Measurements from ENCODE around the gene GAA. TPM values are rescaled to one million over a fixed set of nuclear protein-coding genes. Genes with fewer than 3 reads are reported as not detected.

The GAA gene
- total RNA-seq, 2 experiments from 2014 or later = 22.2 to 22.4 TPM

DNA sequence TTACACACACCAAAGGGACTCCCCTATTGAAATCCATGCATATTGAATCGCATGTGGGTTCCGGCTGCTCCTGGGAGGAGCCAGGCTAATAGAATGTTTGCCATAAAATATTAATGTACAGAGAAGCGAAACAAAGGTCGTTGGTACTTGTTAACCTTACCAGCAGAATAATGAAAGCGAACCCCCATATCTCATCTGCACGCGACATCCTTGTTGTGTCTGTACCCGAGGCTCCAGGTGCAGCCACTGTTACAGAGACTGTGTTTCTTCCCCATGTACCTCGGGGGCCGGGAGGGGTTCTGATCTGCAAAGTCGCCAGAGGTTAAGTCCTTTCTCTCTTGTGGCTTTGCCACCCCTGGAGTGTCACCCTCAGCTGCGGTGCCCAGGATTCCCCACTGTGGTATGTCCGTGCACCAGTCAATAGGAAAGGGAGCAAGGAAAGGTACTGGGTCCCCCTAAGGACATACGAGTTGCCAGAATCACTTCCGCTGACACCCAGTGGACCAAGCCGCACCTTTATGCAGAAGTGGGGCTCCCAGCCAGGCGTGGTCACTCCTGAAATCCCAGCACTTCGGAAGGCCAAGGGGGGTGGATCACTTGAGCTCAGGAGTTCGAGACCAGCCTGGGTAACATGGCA is 2.2 kb downstream of the GAA start:
- H3K4me1 Mint-ChIP-seq (ENCODE audit: low read depth) = peaks cover 35% of the 10 kb centered on the region
- ATAC-seq (ENCODE audit: poor library complexity) (no peak), DNase-seq (peak in 1 of 14 experiments; percentile 21)
- Histone ChIP-seq H3K36me3 (ENCODE audit: insufficient read depth, low read length) (no peaks in the 10 kb centered on the region), H3K9me3 (ENCODE audit: control insufficient read depth in 1 of 2, insufficient read depth in 1 of 2, low read length in 2 of 2) (no peaks in the 10 kb centered on the region), H3K4me3 (ENCODE audit: low read length) (no peak overlapping the region), H3K27ac (ENCODE audit: low read depth in 1 of 2, low read length in 2 of 2) (no peak overlapping the region), H3K4me1 (ENCODE audit: insufficient read depth, low read length) (peaks cover 29% of the 10 kb centered on the region), H3K27me3 (ENCODE audit: control insufficient read depth in 1 of 2, insufficient read depth in 2 of 2, low read length in 2 of 2) (no peaks in the 10 kb centered on the region)
- no peak overlapping the region for H3K27ac Mint-ChIP-seq
- H3K4me3 Mint-ChIP-seq = peak overlapping the region; percentile 72
- intact Hi-C loops (cut with DNase I, micrococcal nuclease) = loop anchor here (5.0 to 10.0 kb wide), 6 partner anchors 44 to 1991 kb away; partner anchors contain the start of genes CCDC40 (in 1 of the 2), EIF4A3 (in 1 of the 2), FASN (in 1 of the 2) and RPTOR (in 1 of the 2)
- ChIA-PET POLR2A (no interaction called here), CTCF (no interaction called here)
- no peaks in the 10 kb centered on the region for H3K9me3 Mint-ChIP-seq
- H3K27me3 Mint-ChIP-seq = no peaks in the 10 kb centered on the region
- TF ChIP-seq, protein P1, sequence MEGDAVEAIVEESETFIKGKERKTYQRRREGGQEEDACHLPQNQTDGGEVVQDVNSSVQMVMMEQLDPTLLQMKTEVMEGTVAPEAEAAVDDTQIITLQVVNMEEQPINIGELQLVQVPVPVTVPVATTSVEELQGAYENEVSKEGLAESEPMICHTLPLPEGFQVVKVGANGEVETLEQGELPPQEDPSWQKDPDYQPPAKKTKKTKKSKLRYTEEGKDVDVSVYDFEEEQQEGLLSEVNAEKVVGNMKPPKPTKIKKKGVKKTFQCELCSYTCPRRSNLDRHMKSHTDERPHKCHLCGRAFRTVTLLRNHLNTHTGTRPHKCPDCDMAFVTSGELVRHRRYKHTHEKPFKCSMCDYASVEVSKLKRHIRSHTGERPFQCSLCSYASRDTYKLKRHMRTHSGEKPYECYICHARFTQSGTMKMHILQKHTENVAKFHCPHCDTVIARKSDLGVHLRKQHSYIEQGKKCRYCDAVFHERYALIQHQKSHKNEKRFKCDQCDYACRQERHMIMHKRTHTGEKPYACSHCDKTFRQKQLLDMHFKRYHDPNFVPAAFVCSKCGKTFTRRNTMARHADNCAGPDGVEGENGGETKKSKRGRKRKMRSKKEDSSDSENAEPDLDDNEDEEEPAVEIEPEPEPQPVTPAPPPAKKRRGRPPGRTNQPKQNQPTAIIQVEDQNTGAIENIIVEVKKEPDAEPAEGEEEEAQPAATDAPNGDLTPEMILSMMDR (IDR thresholded peaks at IDR 0.05) = no peak
- H3K36me3 Mint-ChIP-seq (ENCODE audit: low read depth) = peaks cover 5% of the 10 kb centered on the region

DNA sequence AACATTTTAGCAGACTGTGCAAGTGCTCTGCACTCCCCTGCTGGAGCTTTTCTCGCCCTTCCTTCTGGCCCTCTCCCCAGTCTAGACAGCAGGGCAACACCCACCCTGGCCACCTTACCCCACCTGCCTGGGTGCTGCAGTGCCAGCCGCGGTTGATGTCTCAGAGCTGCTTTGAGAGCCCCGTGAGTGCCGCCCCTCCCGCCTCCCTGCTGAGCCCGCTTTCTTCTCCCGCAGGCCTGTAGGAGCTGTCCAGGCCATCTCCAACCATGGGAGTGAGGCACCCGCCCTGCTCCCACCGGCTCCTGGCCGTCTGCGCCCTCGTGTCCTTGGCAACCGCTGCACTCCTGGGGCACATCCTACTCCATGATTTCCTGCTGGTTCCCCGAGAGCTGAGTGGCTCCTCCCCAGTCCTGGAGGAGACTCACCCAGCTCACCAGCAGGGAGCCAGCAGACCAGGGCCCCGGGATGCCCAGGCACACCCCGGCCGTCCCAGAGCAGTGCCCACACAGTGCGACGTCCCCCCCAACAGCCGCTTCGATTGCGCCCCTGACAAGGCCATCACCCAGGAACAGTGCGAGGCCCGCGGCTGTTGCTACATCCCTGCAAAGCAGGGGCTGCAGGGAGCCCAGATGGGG is 3.1 kb downstream of the GAA start:
- H3K27ac ChIP-seq (ENCODE audit: low read depth in 1 of 2, low read length in 2 of 2) = no peak overlapping the region
- H3K4me3 ChIP-seq (ENCODE audit: low read length) = no peak overlapping the region
- H3K36me3 Mint-ChIP-seq (ENCODE audit: low read depth) = peaks cover 5% of the 10 kb centered on the region
- no peak overlapping the region for H3K27ac Mint-ChIP-seq
- H3K4me3 Mint-ChIP-seq = peak overlapping the region; percentile 34
- peaks cover 29% of the 10 kb centered on the region for H3K4me1 ChIP-seq (ENCODE audit: insufficient read depth, low read length)
- intact Hi-C loops (cut with DNase I, micrococcal nuclease) = loop anchor here (5.0 to 10.0 kb wide), 6 partner anchors 43 to 1990 kb away; partner anchors contain the start of genes CCDC40 (in 1 of the 2), EIF4A3 (in 1 of the 2), FASN (in 1 of the 2) and RPTOR (in 1 of the 2)
- peak in 1 of 14 experiments; percentile 21 for DNase-seq
- no peaks in the 10 kb centered on the region for H3K9me3 Mint-ChIP-seq
- ChIA-PET POLR2A (no interaction called here), CTCF (no interaction called here)
- no peaks in the 10 kb centered on the region for H3K27me3 ChIP-seq (ENCODE audit: control insufficient read depth in 1 of 2, insufficient read depth in 2 of 2, low read length in 2 of 2)
- TF ChIP-seq, protein P1 (IDR thresholded peaks at IDR 0.05) = no peak
- H3K9me3 ChIP-seq (ENCODE audit: control insufficient read depth in 1 of 2, insufficient read depth in 1 of 2, low read length in 2 of 2) = no peaks in the 10 kb centered on the region
- no peaks in the 10 kb centered on the region for H3K36me3 ChIP-seq (ENCODE audit: insufficient read depth, low read length)
- H3K4me1 Mint-ChIP-seq (ENCODE audit: low read depth) = peaks cover 34% of the 10 kb centered on the region
- ATAC-seq (ENCODE audit: poor library complexity) = no peak
- no peaks in the 10 kb centered on the region for H3K27me3 Mint-ChIP-seq

DNA sequence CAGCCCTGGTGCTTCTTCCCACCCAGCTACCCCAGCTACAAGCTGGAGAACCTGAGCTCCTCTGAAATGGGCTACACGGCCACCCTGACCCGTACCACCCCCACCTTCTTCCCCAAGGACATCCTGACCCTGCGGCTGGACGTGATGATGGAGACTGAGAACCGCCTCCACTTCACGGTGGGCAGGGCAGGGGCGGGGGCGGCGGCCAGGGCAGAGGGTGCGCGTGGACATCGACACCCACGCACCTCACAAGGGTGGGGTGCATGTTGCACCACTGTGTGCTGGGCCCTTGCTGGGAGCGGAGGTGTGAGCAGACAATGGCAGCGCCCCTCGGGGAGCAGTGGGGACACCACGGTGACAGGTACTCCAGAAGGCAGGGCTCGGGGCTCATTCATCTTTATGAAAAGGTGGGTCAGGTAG is 3.6 kb downstream of the GAA start:
- no peaks in the 10 kb centered on the region for H3K27me3 ChIP-seq (ENCODE audit: control insufficient read depth in 1 of 2, insufficient read depth in 2 of 2, low read length in 2 of 2)
- POLR2A ChIA-PET = no interaction called here

More for the DNA sequence above, 3.6 kb downstream of the GAA start:
- peaks cover 29% of the 10 kb centered on the region for H3K4me1 Mint-ChIP-seq (ENCODE audit: low read depth)
- Histone ChIP-seq H3K4me1 (ENCODE audit: insufficient read depth, low read length) (peaks cover 26% of the 10 kb centered on the region), H3K36me3 (ENCODE audit: insufficient read depth, low read length) (no peaks in the 10 kb centered on the region), H3K27ac (ENCODE audit: low read depth in 1 of 2, low read length in 2 of 2) (no peak overlapping the region), H3K4me3 (ENCODE audit: low read length) (no peak overlapping the region), H3K9me3 (ENCODE audit: control insufficient read depth in 1 of 2, insufficient read depth in 1 of 2, low read length in 2 of 2) (no peaks in the 10 kb centered on the region)
- intact Hi-C loops (cut with DNase I, micrococcal nuclease) = loop anchor here (5.0 to 10.0 kb wide), 6 partner anchors 42 to 1990 kb away; partner anchors contain the start of genes CCDC40 (in 1 of the 2), EIF4A3 (in 1 of the 2), FASN (in 1 of the 2) and RPTOR (in 1 of the 2)
- H3K27ac Mint-ChIP-seq = no peak overlapping the region
- no peak overlapping the region for H3K4me3 Mint-ChIP-seq
- peaks cover 5% of the 10 kb centered on the region for H3K36me3 Mint-ChIP-seq (ENCODE audit: low read depth)
- CTCF ChIA-PET = no interaction called here
- H3K27me3 Mint-ChIP-seq = no peaks in the 10 kb centered on the region
- TF ChIP-seq, protein P1 (IDR thresholded peaks at IDR 0.05) = no peak
- ATAC-seq (ENCODE audit: poor library complexity) (no peak), DNase-seq (peak in 1 of 14 experiments; percentile 19)
- no peaks in the 10 kb centered on the region for H3K9me3 Mint-ChIP-seq

Measured in CD4-positive, alpha-beta T cell (primary cell).